K562 (cell line): ENCODE results near the gene GPR35. TPM values are rescaled to one million over a fixed set of nuclear protein-coding genes. Genes with fewer than 3 reads are reported as not detected.
A peak's percentile ranks its signal among the peaks of the same experiment; 100 is the strongest.

Experiments
- ASH1L ChIP-seq: fragments of 450-650 bp; IDR thresholded peaks from 2 replicates; pipeline ENCODE4 v1.6.1; 2018; ENCODE audit warnings: borderline replicate concordance, mild to moderate bottlenecking, low read depth; ENCODE audit not compliant: partially characterized antibody
- FOXJ3 ChIP-seq: sonication (generic); formaldehyde crosslinking; IDR thresholded peaks from 2 replicates; pipeline ENCODE4 v1.4.0; 2020; ENCODE audit warnings: mild to moderate bottlenecking, missing genetic modification reagents
- KDM4B ChIP-seq, 2 experiments: fragments of 450-650 bp in 1 of 2; sonication (generic) in 1 of 2; IDR thresholded peaks; 2 replicates each; pipeline ENCODE4 v1.6.1; 2016 to 2017; ENCODE audit warnings: borderline replicate concordance in 2 of 2, antibody characterized with exemption in 1 of 2, low read depth in 1 of 2, mild to moderate bottlenecking in 1 of 2
- PHB ChIP-seq: fragments of 250-450 bp; sonication (Bioruptor Pico); IDR thresholded peaks from 2 replicates; pipeline ENCODE4 v1.5.0; 2021
- RNF219 ChIP-seq: fragments of 250-450 bp; sonication (Bioruptor Pico); IDR thresholded peaks from 2 replicates; pipeline ENCODE4 v1.5.0; 2022; ENCODE audit warnings: mild to moderate bottlenecking
- STAG1 ChIP-seq: sonication (generic); formaldehyde crosslinking; IDR thresholded peaks from 2 replicates; pipeline ENCODE4 v1.5.0; 2020; ENCODE audit warnings: missing genetic modification reagents, borderline replicate concordance
- TFAP4 ChIP-seq: sonication (generic); formaldehyde crosslinking; IDR thresholded peaks from 2 replicates; pipeline ENCODE4 v1.8.0; 2022; ENCODE audit warnings: missing genetic modification reagents, mild to moderate bottlenecking, moderate library complexity, borderline replicate concordance
- THAP7 ChIP-seq: fragments of 250-450 bp; sonication (Bioruptor Pico); IDR thresholded peaks from 2 replicates; pipeline ENCODE4 v1.5.0; 2021
- ZBTB9 ChIP-seq: fragments of 450-650 bp; formaldehyde crosslinking; IDR thresholded peaks from 2 replicates; pipeline ENCODE4 v1.4.0; 2020; ENCODE audit warnings: mild to moderate bottlenecking, moderate library complexity
- ZNF124 ChIP-seq: sonication (generic); formaldehyde crosslinking; IDR thresholded peaks from 2 replicates; pipeline ENCODE4 v1.8.1; 2022; ENCODE audit warnings: missing genetic modification reagents
- ZNF174 ChIP-seq: fragments of 250-450 bp; sonication (Bioruptor Pico); IDR thresholded peaks from 2 replicates; pipeline ENCODE4 v1.4.0; 2020; ENCODE audit warnings: mild to moderate bottlenecking
- ZNF512 ChIP-seq: IDR thresholded peaks from 2 replicates; pipeline ENCODE4 v1.6.1; 2016; ENCODE audit warnings: missing genetic modification characterization, missing compliant biosample characterization
- ZNF609 ChIP-seq: sonication (generic); formaldehyde crosslinking; IDR thresholded peaks from 2 replicates; pipeline ENCODE4 v1.8.1; 2023; ENCODE audit warnings: missing genetic modification reagents, mild to moderate bottlenecking, borderline replicate concordance
- polyA plus RNA-seq, 8 experiments: library from polyadenylated mRNA; depleted of rRNA in 4 of 8; stranded (reverse) in 5 of 8; unstranded in 3 of 8; fragments of >200 nt; fragmentation: Nextera tagmentation in 2 of 8; fragmentation: Illumina TruSeq in 1 of 8; extraction: Ambion mirVana in 2 of 8; extraction: Trizol in 1 of 8; gene quantifications; 2 replicates each; pipeline versions ENCODE4 v1.2.1 to v1.2.3, GENCODE V29; 2011 to 2014; ENCODE audit warnings: inconsistent platforms in 1 of 8, missing spikeins in 1 of 8
- total RNA-seq, 7 experiments: library from RNA; depleted of rRNA in 6 of 7; stranded (reverse); fragments of >200 nt in 6 of 7; fragmentation: Illumina TruSeq in 2 of 7; extraction: Trizol in 2 of 7; gene quantifications; 2 replicates each; pipeline versions ENCODE4 v1.2.1 to v1.2.3, GENCODE V29; 2011 to 2021; ENCODE audit warnings: low replicate concordance in 1 of 7

Gene GPR35
- total and polyA plus RNA-seq, 9 of the 15 experiments (the other 6 are each of a cell fraction or from before 2014, with no cell fraction given), result 0.04 to 0.50 (median 0.29) TPM; not detected in 3

GRCh38 chr2:240586198-240586918 lies 38.9 kb upstream of the GPR35 start, which contains the start of gene CAPN10 (continued):
- TF ChIP-seq ZNF609 (CRISPR knock-in tag) (no peak), THAP7 (CRISPR knock-in tag) (no peak), ZNF512 (tag) (no peak), STAG1 (no peak), KDM4B (IDR thresholded peaks at IDR 0.05; ENCODE audit: borderline replicate concordance in 2 of 2, low read depth in 1 of 2) (peak in 1 of 2 experiments; percentile 73; a peak in 1 of 4 replicates), ZNF174 (CRISPR knock-in tag) (no peak), ASH1L (no peak), FOXJ3 (CRISPR knock-in tag) (no peak), ZNF124 (CRISPR knock-in tag) (no peak), TFAP4 (CRISPR knock-in tag) (peak; percentile 66), RNF219 (CRISPR knock-in tag) (no peak), ZBTB9 (CRISPR knock-in tag) (peak; percentile 80; the same call in 1 of the 2 replicates), PHB (CRISPR knock-in tag) (no peak)
